HG03521 (cell line): ENCODE results near the gene BACH2.
"Not testable (repeated sequence)": the region's sequence is repeated elsewhere in the genome, so short reads cannot be mapped to it uniquely, and the experiment has no call there.

ENCODE experiments used
- ATAC-seq: cut with Tn5 transposase; IDR thresholded peaks from one replicate; pipeline ENCODE4 v1.9.1; 2021; ENCODE audit warnings: mild to moderate bottlenecking, moderate library complexity; ENCODE audit not compliant: unreplicated experiment

The BACH2 gene

DNA sequence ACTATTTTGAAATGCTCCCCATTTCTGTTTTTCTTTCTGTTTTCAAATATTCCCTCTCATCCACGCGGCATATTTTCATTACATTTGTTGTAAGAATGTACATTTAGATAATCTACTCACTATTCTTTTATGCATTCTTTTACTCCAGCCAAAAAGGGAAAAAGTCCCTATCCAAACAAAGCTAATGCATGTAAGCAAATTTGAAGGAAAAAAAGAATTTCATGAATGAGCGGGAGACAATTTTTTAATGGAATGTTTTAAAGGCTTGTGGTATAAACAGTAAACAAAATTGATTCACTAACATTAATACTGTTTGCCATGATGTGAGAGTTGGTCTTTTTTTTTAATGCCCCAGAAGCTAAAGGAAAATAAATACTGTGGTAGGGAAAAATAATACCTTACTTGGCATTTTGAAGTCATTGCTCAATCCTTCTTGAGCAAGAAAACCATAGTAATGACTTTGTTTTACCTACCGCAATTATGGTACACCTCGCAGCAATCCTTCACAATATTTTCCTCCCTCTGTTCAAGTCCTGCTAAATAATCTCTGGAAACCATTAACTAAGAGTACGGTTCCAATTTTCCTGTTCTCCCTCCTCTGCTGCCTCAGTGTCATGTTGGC is 79.0 kb downstream of the BACH2 start:
- no peak for ATAC-seq

DNA sequence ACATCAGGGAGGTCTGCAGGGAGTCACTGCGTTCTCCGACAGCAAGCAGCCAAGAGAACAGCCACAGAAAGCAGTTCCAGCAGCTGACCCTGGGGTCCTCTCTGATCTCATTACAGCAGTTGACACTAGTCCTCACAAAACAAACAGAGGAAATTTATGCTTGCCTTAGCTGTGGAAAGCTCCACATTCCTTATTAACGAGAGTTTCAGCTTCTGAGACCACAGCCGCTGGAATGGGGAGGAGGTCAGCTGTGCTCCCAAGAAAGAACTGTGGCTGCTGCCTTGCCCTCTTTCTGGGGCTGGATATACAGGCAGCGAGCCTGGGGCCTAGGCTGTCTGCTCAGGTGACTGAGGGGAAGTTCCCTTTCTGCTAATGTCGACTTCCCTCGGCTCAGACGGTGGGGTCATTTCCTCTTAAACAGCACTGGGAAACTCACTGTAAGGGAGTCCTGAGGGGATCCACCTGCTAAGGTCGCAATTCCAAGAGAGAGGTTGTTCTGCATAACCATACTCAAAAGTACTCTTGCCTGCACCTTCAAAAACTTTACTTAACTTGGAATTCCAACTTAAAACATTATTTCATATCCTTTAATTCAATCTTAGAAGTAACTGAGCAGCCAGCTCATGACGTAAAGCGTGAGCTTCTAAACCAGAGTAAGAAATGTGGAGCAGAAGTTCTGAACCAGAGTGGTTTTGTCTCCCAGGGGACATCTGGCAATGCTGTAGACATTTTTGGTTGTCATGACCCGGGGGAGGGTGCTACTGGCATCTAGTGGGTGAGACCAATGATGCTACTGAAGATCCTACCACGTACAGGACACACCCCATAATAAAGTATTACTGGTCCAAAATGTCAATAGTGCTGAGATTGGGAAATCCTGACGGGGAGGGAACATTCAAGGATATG is 80.3 kb downstream of the BACH2 start:
- no peak for ATAC-seq

DNA sequence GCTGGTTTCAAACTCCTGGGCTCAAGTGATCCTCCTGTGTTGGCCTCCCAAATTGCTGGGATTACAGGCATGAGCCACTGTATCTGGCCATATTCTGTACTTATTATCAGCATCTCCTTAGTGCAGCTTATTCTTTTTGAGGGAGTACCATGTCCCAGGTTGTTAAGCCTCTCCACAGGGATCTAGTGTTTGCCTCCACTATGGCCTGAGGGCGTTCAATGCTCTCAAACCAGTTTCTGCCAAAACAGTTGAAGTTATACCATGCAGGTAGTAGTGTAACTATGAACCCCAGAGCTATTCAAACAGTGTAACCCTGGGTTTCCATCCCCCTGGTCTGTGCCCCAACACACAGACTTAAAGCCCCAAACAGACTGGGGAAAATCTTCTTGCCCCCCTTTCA is 81.7 kb downstream of the BACH2 start:
- no peak for ATAC-seq

DNA sequence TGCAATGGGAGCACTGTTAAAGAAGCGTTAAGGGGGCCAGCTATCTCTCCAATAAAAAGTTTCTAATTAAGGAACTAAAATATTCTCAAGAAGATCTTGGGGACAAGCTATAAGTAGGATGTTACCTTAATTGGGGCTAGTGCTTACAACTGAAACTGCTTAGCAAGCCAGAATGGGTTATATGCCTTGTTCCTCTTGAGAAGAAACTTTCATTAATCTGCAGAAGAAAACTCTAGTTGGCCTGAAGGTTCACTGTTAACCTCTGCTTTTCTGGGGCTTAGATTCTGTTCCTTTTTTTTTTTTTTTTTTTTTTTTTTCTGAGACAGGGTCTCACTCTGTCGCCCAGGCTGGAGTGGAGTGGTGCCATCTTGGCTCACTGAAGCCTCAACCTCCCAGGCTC is 82.2 kb downstream of the BACH2 start:
- no peak for ATAC-seq

DNA sequence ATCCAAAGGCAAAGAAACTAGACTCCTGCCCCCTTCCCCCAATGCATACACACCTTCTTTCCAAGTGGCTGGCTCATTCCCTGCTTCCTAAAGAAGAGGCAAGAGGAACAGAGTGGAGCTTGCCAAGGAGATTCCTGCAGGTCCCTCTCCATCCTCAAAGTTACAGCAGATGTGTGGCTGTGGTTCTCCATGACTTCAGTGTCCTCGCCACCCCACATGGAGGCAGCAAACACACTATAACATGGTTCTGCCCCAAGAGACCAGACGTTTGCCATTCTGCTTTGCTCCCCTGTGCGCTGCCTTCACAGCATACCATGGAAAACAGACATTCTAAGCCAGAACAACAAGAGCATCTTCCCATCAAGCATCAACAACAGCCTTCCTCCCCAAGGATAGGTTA is 84.4 kb downstream of the BACH2 start:
- ATAC-seq: no peak

DNA sequence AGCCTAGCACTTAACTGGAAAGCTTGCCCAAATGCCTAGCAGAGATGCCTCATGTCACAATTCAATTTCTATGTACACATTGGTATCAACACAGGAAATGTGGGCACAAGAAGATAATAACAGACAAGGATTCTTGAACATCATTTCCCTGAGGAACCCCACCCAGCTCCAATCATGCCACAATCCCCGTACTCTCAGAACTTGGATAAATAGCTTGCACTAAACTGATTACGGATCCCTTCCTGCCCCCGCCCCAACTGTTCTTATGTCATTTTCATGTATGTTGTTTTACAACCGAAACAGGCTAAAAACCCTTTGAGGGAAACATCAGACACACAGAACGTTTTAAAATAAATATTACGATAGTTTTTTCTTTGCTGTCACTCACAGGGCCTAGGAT is 87.1 kb downstream of the BACH2 start:
- no peak for ATAC-seq

DNA sequence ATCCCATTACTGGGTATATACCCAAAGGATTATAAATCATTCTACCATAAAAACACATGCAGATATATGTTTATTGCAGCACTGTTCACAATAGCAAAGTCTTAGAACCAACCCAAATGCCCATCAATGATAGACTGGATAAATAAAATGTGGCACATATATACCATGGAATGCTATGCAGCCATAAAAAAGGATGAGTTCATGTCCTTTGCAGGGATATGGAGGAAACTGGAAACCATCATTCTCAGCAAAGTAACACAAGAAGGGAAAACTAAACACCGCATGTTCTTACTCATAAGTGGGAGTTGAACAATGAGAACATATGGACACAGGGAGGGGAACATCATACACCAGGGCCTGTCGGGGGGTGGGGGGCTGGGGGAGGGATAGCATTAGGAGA is 88.0 kb downstream of the BACH2 start:
- not testable (repeated sequence) for ATAC-seq

DNA sequence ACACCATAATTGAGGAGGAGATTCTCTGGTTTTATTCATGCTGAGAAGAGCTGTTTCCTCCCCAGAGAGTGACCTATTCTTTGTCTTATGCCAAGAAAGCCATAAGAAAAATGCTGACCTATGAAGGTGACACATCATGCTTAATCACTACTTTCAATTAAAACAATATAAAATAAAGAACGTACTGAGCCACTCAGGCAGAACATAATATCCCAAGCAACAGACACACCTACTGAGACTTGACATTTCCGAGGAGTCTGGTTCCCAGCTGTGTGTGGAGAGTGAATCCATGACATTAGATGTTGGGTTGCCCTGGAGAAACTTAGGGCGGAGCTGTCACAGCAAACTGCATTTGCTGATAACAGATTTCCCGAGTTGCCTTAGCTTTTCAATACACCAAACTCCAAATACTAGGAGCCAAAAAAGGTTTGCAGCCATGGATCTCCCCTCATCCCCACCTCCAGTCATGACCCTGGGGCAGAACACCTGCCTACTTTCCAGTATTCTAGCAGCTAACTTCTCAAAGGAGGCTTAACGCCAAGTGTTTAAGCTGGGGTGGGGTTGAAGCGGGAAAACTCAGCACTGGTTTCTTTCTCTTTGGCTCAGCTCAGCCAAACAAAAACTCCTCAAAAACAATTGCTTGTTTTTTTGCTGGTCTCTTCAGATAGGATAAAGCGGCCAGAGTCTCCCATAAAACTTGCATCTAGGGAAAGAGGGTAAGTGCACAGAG is 92.2 kb downstream of the BACH2 start:
- ATAC-seq: no peak

DNA sequence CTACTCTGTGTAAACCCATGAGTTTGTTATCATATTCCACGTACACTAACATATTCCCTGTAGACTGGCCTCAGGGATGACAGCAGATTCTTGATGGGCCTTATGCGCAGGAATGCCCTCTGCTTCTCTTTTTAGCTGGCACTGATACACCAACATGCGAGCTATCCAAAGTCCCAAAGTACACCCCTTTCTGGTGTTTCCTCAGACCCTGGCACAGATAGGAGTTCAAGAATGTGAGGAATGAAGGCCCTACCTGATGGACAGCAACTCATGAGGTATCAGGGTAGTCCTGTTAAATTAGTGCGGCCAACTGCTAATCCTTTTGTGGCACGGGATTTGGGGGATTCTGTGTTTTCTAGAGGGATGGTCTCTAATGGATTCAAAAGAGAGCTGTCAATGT is 93.0 kb downstream of the BACH2 start:
- no peak for ATAC-seq

DNA sequence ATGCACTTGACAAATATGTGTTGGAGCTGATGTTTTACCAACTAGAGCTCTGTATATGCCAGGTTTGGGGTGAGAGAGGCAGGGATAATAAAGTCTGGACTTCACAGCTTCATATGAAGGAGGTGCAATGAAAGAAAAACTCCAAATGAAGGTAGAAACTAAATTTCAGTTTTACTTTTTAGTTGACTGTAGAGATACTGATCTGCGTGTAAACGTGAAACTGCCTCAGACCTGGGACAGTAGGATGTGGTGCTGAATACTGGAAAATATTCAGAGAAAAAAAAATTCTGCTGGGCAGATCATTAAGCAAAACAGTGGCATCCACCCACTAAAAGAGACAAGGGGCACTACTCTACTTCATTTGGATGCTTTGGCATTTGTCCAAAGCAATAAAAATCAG is 94.5 kb downstream of the BACH2 start:
- ATAC-seq: no peak

DNA sequence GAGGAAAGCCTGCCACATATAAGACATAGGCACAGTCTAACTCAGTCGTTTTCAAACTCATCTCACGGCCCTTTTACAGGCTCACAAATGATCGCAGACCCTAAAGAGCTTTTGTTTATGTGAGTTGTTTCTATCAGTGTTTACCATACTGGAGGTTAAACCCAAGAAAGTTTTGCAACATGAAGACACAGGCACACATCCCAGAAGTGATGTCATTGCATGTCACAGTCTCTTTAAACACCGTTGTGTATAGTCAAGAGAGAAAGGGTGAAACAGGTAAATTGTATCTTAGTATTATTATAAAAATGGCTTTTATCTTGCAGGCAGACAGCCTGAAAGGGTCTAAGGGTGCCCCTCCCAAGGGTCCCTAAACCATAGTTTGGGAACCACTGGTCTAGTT is 96.7 kb downstream of the BACH2 start:
- ATAC-seq: no peak

DNA sequence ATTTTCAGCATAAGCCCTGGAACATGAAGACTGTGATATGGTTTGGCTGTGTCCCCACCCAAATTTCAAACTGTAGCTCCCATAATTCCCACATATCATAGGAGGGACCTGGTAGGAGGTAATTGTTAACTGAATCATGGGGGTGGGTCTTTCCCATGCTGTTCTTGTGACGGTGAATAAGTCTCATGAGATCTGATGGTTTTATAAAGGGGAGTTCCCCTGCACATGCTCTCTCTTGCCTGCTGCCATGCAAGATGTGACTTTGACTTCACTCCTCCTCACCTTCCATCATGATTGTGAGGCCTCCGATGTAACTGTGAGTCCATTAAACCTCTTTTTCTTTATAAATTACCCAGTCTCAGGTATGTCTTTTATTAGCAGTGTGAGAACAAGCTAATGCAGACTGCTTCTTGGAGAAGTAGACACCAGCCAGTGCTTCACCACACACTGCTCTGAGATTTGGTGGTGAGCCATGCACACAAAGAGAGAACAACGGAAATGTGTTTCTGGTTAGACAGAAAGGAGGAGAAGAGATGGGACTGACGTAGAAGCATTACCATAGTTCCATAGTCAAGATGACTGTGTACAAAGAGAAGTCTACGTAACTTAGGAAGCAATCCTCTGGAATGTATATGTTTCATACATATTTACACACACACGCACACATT is 97.8 kb downstream of the BACH2 start:
- no peak for ATAC-seq

DNA sequence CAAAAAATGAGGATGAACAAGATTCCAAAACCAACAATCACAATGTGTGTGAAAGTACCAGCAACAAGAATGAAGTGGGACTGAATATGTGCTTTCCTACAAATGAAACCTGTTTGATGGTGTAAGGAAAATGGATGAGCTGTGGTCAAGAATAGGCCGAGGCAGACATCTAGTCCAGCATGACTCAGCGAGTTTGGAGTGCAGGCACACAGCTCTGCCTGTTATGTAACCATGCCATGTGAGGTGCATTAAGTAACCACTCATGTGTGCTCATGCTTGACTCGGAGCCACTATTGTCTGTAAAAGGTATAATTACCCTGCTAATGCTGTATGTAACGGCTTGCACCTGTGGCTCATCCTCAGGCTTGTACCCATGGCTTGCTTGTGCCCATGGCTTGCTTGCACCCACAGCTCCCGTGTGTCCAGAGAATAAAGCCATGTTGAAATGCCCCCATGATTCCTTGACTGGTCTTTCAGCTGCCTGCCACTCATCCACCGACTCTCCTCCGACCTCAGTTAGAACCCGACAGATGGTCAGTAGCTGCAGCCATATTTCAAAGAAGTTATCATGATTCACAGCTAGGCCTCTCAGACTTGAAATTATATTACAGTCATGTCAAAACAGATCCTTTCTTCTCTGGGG is 98.7 kb downstream of the BACH2 start:
- no peak for ATAC-seq

DNA sequence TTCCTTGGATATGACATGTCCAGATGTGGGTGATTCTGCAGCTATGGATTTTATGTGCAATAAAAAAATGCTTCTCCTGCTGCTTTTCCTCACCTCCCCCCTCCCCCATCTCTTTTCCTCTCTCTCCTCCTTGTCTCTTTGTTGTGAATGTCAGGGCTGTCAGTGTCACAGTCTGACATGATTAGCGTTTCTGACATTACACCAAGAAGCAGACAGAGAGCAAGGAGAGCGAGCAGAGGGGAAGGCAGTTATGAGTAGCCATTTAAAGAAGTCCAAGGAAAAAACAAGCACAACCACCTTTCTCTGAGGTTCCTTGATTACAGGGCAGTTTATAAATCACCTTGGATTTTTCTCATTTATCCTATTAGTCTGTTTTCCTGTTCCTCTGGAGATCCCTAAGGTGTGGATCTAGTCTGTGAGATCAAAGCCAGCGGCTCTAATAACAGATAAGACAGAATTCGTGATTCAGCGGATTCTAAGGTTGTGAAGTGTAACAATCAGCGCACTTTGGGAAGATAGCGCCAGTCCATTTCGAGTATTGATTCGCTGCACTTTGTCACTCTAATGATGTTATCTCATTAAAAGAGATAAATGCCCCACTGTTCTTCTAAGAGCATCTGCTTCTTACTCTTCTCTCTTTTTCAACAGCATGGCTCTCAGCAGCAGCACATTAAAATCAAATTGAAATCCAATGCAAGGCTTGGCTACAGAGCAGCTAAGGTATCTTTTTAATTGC is 101.4 kb downstream of the BACH2 start:
- ATAC-seq: no peak

DNA sequence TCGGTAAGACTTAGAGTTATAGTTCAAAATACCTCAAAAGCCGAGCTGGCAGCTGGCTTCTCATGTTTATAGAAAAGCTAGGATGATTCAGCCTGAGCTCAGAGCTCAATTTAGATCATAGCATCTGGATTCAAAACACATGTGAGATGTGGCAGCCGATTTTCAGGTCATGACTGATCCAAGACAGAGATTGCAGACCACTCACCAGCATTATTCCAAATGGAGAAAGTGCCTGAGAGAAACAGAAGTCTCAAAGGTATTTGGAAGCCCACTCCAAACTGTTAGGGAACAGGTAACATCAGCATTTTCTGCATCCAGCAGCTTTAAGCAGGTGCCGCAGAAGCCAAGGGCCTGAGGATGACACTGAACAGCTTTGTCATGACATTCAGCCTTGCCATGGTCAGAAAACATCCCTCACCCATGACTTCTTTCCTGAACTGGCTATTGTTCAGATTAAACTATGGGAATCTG is 102.2 kb downstream of the BACH2 start:
- ATAC-seq: no peak

DNA sequence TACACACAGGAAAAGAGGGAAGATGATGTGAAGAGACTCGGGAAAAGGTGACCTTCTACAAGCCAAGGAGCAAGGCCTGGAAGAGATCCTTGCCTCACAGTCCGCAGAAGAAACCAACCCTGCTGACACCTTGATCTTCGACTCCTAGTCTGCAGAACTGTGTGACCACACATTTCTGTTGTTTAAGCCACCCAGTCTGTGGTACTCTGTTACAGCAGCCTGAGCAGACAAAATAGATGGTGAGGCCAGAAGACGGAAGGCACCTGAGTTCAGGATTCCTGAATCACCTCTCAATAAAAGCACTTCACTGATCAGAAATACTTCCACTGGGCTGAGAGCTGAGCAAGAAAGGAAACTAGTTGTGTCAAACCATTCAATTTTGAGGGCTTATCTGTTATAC is 103.3 kb downstream of the BACH2 start:
- ATAC-seq: no peak

DNA sequence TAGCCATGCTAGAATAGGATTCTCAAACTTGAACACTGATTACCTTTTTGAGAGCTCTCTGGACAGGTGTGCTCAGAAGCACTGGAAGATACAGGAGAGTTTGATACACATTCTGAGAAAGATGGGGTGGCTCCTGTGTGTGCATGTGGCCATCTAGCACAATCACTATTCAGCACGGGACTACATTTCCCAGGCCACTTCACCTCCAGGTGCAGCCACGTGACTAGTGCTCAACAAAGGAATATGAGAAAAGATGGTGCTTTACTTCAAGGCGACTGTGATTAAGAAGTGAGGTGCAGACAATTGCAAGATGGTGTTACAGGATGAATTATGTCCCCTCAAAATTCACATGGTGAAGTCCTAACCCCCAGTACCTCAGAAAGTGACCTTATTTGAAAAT is 103.8 kb downstream of the BACH2 start:
- ATAC-seq: no peak

DNA sequence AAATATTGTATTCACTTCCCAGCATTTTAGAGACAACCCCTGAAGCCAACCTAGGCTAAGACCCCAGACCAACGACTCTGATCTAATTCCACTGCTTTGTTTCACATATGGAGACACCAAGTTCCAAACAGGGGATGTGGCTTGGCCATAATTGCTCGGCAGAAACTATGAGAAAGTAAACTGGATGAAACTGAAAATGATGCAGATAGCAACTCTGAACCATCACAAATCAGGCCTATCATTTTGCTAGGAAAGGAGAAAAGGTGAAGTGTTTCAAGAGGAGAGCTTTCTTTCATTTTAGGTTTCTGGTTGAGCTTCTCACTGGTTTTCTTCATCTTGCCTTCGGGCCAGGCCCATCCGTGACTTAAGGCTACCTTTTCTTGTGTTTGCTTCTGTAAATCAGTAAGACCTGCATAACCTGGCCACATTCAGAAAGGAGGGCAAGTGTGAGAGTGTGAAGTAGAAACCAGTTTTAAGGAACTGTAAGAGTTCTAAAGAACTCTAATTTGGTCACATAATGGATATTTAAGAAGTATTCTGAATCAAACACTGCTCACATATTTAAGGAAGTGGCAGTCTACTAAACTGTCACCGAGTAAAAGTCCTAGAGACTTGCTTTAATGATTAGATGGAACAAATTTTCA is 105.8 kb downstream of the BACH2 start:
- ATAC-seq: no peak

DNA sequence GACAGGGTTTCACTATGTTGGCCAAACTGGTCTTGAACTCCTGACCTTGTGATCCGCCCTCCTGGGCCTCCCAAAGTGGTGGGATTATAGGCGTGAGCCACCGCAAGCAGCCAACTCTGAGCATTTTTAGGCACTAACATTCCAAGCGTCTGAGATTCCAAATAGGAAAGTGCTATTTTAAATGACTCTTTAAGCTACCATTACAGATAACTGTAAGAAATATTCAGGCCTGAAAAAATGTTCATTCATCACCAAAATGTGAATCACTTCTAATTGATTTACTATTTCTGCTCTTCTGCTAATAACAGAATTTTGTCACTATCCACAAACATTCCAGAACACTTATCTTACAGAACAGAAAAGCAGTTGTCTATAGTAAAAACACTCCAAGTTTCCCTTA is 106.5 kb downstream of the BACH2 start:
- no peak for ATAC-seq
